ENCODE data around the gene ZSCAN21. TPM values are rescaled to one million over a fixed set of nuclear protein-coding genes. Genes with fewer than 3 reads are reported as not detected.

Gene ZSCAN21
- total RNA-seq, 2 experiments from 2014 or later = 5.6 to 7.5 TPM

DNA sequence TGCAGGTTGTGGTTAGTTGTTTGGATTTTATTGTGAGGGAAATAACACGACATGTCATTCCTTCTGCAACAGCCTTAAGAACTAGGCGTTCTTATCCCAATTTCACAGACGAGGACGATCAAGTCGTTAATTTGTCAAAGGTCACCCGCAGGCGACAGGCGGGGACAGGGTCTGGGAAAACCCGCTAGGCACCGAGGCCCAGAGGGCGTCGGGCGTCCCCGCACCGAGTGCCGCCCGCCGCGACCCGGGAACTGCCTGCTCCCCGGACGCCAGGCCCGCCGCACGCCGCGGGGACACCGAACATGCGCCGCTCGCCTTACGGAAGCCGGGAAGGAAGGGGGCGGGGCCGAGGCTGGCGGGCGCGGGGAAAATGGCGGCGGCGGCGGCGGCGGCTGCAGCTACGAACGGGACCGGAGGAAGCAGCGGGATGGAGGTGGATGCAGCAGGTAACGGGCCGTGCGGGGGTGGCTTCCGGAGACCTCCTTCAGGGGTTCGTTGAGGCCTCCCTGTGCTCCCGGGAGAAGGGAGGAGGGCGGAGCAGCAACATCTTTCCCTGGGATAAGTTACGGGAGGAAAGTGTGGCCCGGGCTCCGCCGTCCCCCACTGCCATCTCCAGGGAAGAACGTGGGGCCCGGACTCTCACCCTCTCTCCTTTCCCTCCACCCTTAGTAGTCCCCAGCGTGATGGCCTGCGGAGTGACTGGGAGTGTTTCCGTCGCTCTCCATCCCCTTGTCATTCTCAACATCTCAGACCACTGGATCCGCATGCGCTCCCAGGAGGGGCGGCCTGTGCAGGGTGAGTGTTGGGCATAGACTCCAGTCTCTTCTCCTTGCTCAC, 39.3 kb downstream of the ZSCAN21 start, which contains the start of gene COPS6:
Gene COPS6, plus strand, starts transcription at position 349 of the 837 bp plus-strand sequence. Its CDS starts 22 bp downstream, at position 371.
- peak within 1 kb of the TSS; percentile 90 for H3K4me3 ChIP-seq (ENCODE audit: low read depth, low read length, poor library complexity, severe bottlenecking)
- TF ChIP-seq EZH2phosphoT487 (IDR thresholded peaks at IDR 0.05; ENCODE audit: borderline replicate concordance, low read depth, low read length) = no peak
- TF ChIP-seq, protein P1, sequence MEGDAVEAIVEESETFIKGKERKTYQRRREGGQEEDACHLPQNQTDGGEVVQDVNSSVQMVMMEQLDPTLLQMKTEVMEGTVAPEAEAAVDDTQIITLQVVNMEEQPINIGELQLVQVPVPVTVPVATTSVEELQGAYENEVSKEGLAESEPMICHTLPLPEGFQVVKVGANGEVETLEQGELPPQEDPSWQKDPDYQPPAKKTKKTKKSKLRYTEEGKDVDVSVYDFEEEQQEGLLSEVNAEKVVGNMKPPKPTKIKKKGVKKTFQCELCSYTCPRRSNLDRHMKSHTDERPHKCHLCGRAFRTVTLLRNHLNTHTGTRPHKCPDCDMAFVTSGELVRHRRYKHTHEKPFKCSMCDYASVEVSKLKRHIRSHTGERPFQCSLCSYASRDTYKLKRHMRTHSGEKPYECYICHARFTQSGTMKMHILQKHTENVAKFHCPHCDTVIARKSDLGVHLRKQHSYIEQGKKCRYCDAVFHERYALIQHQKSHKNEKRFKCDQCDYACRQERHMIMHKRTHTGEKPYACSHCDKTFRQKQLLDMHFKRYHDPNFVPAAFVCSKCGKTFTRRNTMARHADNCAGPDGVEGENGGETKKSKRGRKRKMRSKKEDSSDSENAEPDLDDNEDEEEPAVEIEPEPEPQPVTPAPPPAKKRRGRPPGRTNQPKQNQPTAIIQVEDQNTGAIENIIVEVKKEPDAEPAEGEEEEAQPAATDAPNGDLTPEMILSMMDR (conservative IDR thresholded peaks at IDR 0.05; ENCODE audit: low read length) = no peak
- no TSS peak for BruUV-seq (replicated peaks)

DNA sequence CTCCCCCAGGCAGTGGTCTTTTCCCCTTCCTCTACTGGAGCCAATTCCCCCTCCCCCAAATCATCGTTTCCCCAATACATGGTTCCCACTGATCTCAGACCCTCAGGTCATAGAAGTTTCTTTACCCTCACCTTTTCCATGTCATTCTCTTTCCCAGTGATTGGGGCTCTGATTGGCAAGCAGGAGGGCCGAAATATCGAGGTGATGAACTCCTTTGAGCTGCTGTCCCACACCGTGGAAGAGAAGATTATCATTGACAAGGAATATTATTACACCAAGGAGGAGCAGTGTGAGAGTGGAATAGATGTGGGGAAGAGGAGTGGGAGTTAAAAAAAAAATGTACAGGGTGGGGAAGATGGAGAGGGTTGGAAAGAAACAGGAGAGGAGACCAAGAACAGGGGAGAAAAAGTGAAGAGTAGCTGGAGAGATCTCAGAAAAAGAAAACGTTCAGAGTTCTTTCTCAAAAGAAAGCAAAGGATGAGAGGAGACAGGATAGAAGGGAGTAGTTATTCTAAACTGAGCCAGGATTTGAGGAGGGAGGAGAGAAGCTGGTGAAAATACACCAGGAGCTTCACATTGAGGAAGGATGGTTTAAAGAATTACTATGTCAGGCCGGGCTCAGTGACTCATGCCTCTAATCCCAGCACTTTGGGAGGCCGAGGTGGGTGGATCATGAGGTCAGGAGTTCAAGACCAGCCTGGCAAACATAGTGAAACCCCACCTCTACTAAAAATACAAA, 40.1 kb downstream of the ZSCAN21 start:
- POLR2A ChIA-PET = interaction anchor here (1.1 to 2.1 kb wide), 2 partner anchors 11 to 13 kb away, joined by 6 to 13 read pairs; partner anchors contain the start of genes AP4M1 and MCM7
- TF ChIP-seq, protein P1 (conservative IDR thresholded peaks at IDR 0.05; ENCODE audit: low read length) = no peak
- no peak for TF ChIP-seq EZH2phosphoT487 (IDR thresholded peaks at IDR 0.05; ENCODE audit: borderline replicate concordance, low read depth, low read length)
- CTCF ChIA-PET (ENCODE audit: unreplicated experiment) = no interaction called here
- Histone ChIP-seq H3K9me2 (ENCODE audit: insufficient read depth, low read length) (no peaks in the 10 kb centered on the region), H3K79me2 (ENCODE audit: insufficient read depth, low read depth, low read length) (peaks cover 7% of the 10 kb centered on the region; the same call in 1 of the 2 replicates), H3K4me2 (ENCODE audit: low read length) (peak overlapping the region; percentile 85), H3K4me1 (ENCODE audit: insufficient read depth, low read length, poor library complexity, severe bottlenecking) (peaks cover 24% of the 10 kb centered on the region), H4K20me1 (ENCODE audit: insufficient read depth, low read length) (no peaks in the 10 kb centered on the region), H3K4me3 (ENCODE audit: low read depth, low read length, poor library complexity, severe bottlenecking) (peak overlapping the region; percentile 90), H3K27ac (ENCODE audit: low read depth, low read length, poor library complexity, severe bottlenecking) (peak overlapping the region; percentile 72), H2AFZ (ENCODE audit: low read length) (peak overlapping the region; percentile 82; the same call in 1 of the 2 replicates), H3K9me3 (ENCODE audit: low read length) (no peaks in the 10 kb centered on the region), H3K36me3 (ENCODE audit: insufficient read depth, low read length) (peaks cover 45% of the 10 kb centered on the region)
- intact Hi-C loops (cut with micrococcal nuclease; ENCODE audit: unreplicated experiment) = loop anchor here (10.0 kb wide), 1 partner anchor 795 kb away; the partner anchor contains the start of gene UFSP1
- DNase-seq (ENCODE audit: low spot score) = no peak
- BruUV-seq (replicated peaks) = no TSS peak

More for the DNA sequence above, 39.3 kb downstream of the ZSCAN21 start, which contains the start of gene COPS6:
- POLR2A ChIA-PET = interaction anchor here (0.9 to 2.1 kb wide), 5 partner anchors 12 to 39 kb away, joined by 3 to 13 read pairs (median 6); partner anchors contain the start of genes AP4M1 and MCM7
- DNase-seq (ENCODE audit: low spot score) = peak; percentile 81
- intact Hi-C loops (cut with micrococcal nuclease; ENCODE audit: unreplicated experiment) = loop anchor here (10.0 kb wide), 1 partner anchor 796 kb away; the partner anchor contains the start of gene UFSP1
- peaks cover 6% of the 10 kb centered on the region; the same call in 1 of the 2 replicates for H3K79me2 ChIP-seq (ENCODE audit: insufficient read depth, low read depth, low read length)
- H4K20me1 ChIP-seq (ENCODE audit: insufficient read depth, low read length) = no peaks in the 10 kb centered on the region
- H3K9me3 ChIP-seq (ENCODE audit: low read length) = no peaks in the 10 kb centered on the region
- peaks cover 37% of the 10 kb centered on the region for H3K36me3 ChIP-seq (ENCODE audit: insufficient read depth, low read length)
- H3K27ac ChIP-seq (ENCODE audit: low read depth, low read length, poor library complexity, severe bottlenecking) = peak within 1 kb of the TSS; percentile 72
- H3K4me1 ChIP-seq (ENCODE audit: insufficient read depth, low read length, poor library complexity, severe bottlenecking) = peaks cover 24% of the 10 kb centered on the region
- CTCF ChIA-PET (ENCODE audit: unreplicated experiment) = no interaction called here
- peak within 1 kb of the TSS; percentile 82 for H2AFZ ChIP-seq (ENCODE audit: low read length)
- no peaks in the 10 kb centered on the region for H3K9me2 ChIP-seq (ENCODE audit: insufficient read depth, low read length)
- peak within 1 kb of the TSS; percentile 85 for H3K4me2 ChIP-seq (ENCODE audit: low read length)
